Stimulated activated CD8-positive, alpha-beta memory T cell treated with anti-CD3 and anti-CD28 coated beads, Interleukin-15, amount 100 ng/mL, for 24 hours (primary cell): ENCODE data around the gene RNU1-1.
"Not testable (repeated sequence)": the region's sequence is repeated elsewhere in the genome, so short reads cannot be mapped to it uniquely, and the experiment has no call there.

Experiments
- DNase-seq: peaks from one replicate; pipeline ENCODE4 v3.0.0-alpha.2; 2020; ENCODE audit warnings: low read depth

The RNU1-1 gene

GRCh38 chr1:16514107-16515055, at the start of gene RNU1-1:
RNU1-1 (minus strand) TSS chr1:16514285.
- peak; percentile 52 for DNase-seq

- not testable (repeated sequence) for DNase-seq
Observed at GRCh38 chr1:16561035-16561434, 47.0 kb upstream of the RNU1-1 start.

- not testable (repeated sequence) for DNase-seq
Observed at GRCh38 chr1:16560498-16560897, 46.4 kb upstream of the RNU1-1 start.

GRCh38 chr1:16559688-16560087, 45.6 kb upstream of the RNU1-1 start:
- not testable (repeated sequence) for DNase-seq

GRCh38 chr1:16557034-16557433, 42.9 kb upstream of the RNU1-1 start:
- not testable (repeated sequence) for DNase-seq

GRCh38 chr1:16553244-16553643, 39.2 kb upstream of the RNU1-1 start:
- not testable (repeated sequence) for DNase-seq

- DNase-seq, result not testable (repeated sequence)
Observed at GRCh38 chr1:16550212-16550918, 36.3 kb upstream of the RNU1-1 start.

- not testable (repeated sequence) for DNase-seq
Observed at GRCh38 chr1:16549545-16549944, 35.5 kb upstream of the RNU1-1 start.

GRCh38 chr1:16547502-16548241, 33.6 kb upstream of the RNU1-1 start:
- not testable (repeated sequence) for DNase-seq

GRCh38 chr1:16545682-16546095, 31.6 kb upstream of the RNU1-1 start:
- DNase-seq, result not testable (repeated sequence)

- not testable (repeated sequence) for DNase-seq
Observed at GRCh38 chr1:16540421-16540893, 26.4 kb upstream of the RNU1-1 start.

GRCh38 chr1:16537528-16537927, 23.4 kb upstream of the RNU1-1 start:
- not testable (repeated sequence) for DNase-seq

GRCh38 chr1:16536796-16537195, 22.7 kb upstream of the RNU1-1 start:
- not testable (repeated sequence) for DNase-seq

GRCh38 chr1:16535898-16536297, 21.8 kb upstream of the RNU1-1 start:
- not testable (repeated sequence) for DNase-seq

GRCh38 chr1:16535487-16535886, 21.4 kb upstream of the RNU1-1 start:
- DNase-seq, result not testable (repeated sequence)

GRCh38 chr1:16534829-16535456, 20.9 kb upstream of the RNU1-1 start:
- peak; percentile 41 for DNase-seq

GRCh38 chr1:16534239-16534828, 20.2 kb upstream of the RNU1-1 start:
- DNase-seq, result not testable (repeated sequence)

- DNase-seq, result not testable (repeated sequence)
Observed at GRCh38 chr1:16532235-16532991, 18.3 kb upstream of the RNU1-1 start.

- DNase-seq, result not testable (repeated sequence)
Observed at GRCh38 chr1:16528338-16528737, 14.3 kb upstream of the RNU1-1 start.

GRCh38 chr1:16525769-16526168, 11.7 kb upstream of the RNU1-1 start:
- not testable (repeated sequence) for DNase-seq
